IPS DF 6.9 (cell line): ENCODE results near the gene TLL2.
A peak's percentile ranks its signal among the peaks of the same experiment; 100 is the strongest.

Experiments
- DNase-seq: peaks from one replicate; pipeline ENCODE4 v3.0.0-alpha.2; 2013; ENCODE audit warnings: low read depth, low spot score
- H3K27ac ChIP-seq: one replicate; pipeline ENCODE4 v1.5.1; 2013; ENCODE audit warnings: low read length, control low read depth
- H3K27me3 ChIP-seq: 2 replicates; pipeline ENCODE4 v1.6.1; 2013; ENCODE audit warnings: mild to moderate bottlenecking, low read length; ENCODE audit not compliant: control insufficient read depth, insufficient read depth
- H3K36me3 ChIP-seq: 2 replicates; pipeline ENCODE4 v1.6.1; 2013; ENCODE audit warnings: low read length; ENCODE audit not compliant: control insufficient read depth, insufficient read depth
- H3K4me1 ChIP-seq: 2 replicates; pipeline ENCODE4 v1.6.1; 2013; ENCODE audit warnings: low read length; ENCODE audit not compliant: control insufficient read depth, insufficient read depth
- H3K4me3 ChIP-seq: 2 replicates; pipeline ENCODE4 v1.5.1; 2013; ENCODE audit warnings: mild to moderate bottlenecking, low read length
- H3K9me3 ChIP-seq: 2 replicates; pipeline ENCODE4 v1.6.1; 2013; ENCODE audit warnings: low read length, inconsistent platforms; ENCODE audit not compliant: control insufficient read depth, insufficient read depth
- WGBS: extraction: QIAGEN DNeasy Blood & Tissue Kit; methylation state at CpG from one replicate; pipeline ENCODE4 v1.1.7; 2013; ENCODE audit warnings: mixed read lengths, missing lambda C conversion rate; ENCODE audit not compliant: insufficient read length, insufficient coverage; 5-methylcytosine and 5-hydroxymethylcytosine counted together

TLL2 gene

DNA sequence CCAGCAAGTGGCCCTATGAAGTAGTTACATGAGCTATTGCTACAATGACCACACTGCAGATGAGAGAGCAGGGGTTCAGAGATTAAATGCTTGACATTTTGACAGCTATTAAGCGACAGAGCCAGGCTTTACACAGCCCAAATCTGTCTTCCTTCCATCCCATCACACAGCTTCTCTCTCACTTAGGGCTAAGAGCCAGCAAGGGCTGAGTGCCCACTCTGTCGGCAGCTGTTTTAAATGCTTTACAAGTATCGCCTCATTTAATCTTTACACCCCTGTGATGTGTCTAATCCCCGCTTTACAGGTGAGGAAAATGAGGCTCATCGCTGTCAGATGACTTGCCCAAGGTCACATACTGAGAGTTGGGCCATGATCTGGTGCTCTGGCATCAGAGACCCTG is 139.7 kb downstream of the TLL2 start:
- WGBS: no CpG with 5 or more reads among the region's 5 CpGs
- Histone ChIP-seq H3K9me3 (no peaks in the 10 kb centered on the region), H3K4me1 (peaks cover 5% of the 10 kb centered on the region), H3K27ac (no peak overlapping the region), H3K36me3 (no peaks in the 10 kb centered on the region), H3K27me3 (no peaks in the 10 kb centered on the region), H3K4me3 (no peak overlapping the region)
- DNase-seq: no peak

GRCh38 chr10:96371356-96371755 is 142.4 kb downstream of the TLL2 start:
- no peak overlapping the region for H3K4me3 ChIP-seq
- WGBS: no CpG with 5 or more reads among the region's 11 CpGs
- no peaks in the 10 kb centered on the region for H3K27me3 ChIP-seq
- no peak for DNase-seq
- no peaks in the 10 kb centered on the region for H3K9me3 ChIP-seq
- H3K27ac ChIP-seq: no peak overlapping the region
- no peaks in the 10 kb centered on the region for H3K36me3 ChIP-seq
- peaks cover 5% of the 10 kb centered on the region for H3K4me1 ChIP-seq

DNA sequence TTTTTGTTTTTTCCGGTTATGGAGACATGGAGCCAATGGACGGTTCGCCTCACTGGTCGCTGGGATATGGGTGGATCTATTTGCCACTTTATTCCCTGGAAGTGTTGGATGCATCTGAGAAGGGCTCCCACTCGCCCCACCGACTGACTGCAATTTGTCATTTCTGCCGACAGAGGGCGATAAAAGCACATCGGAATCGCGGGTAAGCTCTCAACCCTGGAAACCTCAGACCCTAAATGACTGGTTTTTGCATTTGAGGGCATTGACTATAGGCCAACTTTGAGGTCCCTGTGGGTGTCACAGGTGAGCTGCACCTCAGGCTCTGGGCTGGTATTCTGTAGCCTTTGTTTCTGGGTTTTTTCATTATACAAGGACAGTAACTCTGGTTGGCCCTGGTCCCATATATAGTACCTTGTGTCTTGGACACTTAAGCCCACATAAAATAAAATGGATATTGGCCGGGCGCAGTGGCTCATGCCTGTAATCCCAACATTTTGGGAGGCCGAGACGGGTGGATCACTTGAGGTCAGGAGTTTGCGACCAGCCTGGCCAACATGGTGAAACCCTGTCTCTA is 143.1 kb downstream of the TLL2 start:
- no CpG with 5 or more reads among the region's 16 CpGs for WGBS
- H3K4me3 ChIP-seq: no peak overlapping the region
- H3K27ac ChIP-seq: no peak overlapping the region
- no peaks in the 10 kb centered on the region for H3K27me3 ChIP-seq
- H3K36me3 ChIP-seq: no peaks in the 10 kb centered on the region
- DNase-seq: peak; percentile 71
- H3K9me3 ChIP-seq: no peaks in the 10 kb centered on the region
- H3K4me1 ChIP-seq: peaks cover 5% of the 10 kb centered on the region

DNA sequence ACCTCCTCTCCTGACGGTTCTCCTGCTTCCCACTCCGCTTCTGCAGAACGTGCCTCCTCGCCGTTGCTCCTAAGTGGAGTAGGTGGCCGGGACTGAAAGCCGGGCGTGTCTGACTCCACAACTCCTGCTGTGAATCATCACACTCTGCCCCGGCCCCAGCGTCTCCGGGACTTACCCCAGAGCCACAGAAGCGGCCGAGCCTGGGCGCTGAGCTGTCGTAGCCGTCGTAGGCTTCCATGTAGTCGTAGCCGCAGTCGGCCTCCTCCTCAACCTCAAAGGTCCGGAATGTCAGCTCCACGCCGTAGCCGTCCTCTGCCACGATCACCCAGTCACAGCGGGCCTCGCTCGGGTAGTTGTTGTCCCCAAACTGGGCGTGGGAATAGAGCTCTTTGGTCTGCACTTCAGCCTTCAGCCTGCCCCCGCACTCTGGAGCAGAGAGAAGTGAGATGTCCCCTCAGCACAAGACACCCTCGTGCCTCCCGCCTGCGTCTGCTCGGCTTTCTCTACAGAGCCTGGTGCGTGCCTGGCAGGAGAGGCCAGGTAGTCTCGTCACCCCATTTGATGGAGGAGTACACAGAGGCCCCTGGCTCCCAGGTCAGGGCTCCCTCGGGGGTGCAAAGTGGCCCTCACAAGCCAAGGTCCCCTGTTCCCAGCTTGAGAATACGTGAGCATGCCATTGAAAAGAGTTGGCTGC is 143.7 kb downstream of the TLL2 start:
- Histone ChIP-seq H3K27ac (no peak overlapping the region), H3K27me3 (no peaks in the 10 kb centered on the region), H3K4me1 (peaks cover 4% of the 10 kb centered on the region), H3K9me3 (no peaks in the 10 kb centered on the region), H3K4me3 (no peak overlapping the region), H3K36me3 (no peaks in the 10 kb centered on the region)
- DNase-seq: no peak
- WGBS: no CpG with 5 or more reads among the region's 38 CpGs

- H3K27ac ChIP-seq: no peak overlapping the region
- no peaks in the 10 kb centered on the region for H3K4me1 ChIP-seq
- H3K9me3 ChIP-seq: no peaks in the 10 kb centered on the region
- no peak for DNase-seq
- H3K4me3 ChIP-seq: no peak overlapping the region
- no peaks in the 10 kb centered on the region for H3K36me3 ChIP-seq
- no CpG with 5 or more reads among the region's 5 CpGs for WGBS
- no peaks in the 10 kb centered on the region for H3K27me3 ChIP-seq
These were observed 144.8 kb downstream of the TLL2 start for GRCh38 chr10:96368971-96369370.

GRCh38 chr10:96367470-96367869 is 146.3 kb downstream of the TLL2 start:
- Histone ChIP-seq H3K36me3 (no peaks in the 10 kb centered on the region), H3K9me3 (no peaks in the 10 kb centered on the region), H3K4me1 (no peaks in the 10 kb centered on the region), H3K27ac (no peak overlapping the region), H3K27me3 (no peaks in the 10 kb centered on the region), H3K4me3 (no peak overlapping the region)
- WGBS: no CpG with 5 or more reads among the region's 4 CpGs
- no peak for DNase-seq

GRCh38 chr10:96366508-96366907 is 147.2 kb downstream of the TLL2 start:
- no peaks in the 10 kb centered on the region for H3K36me3 ChIP-seq
- DNase-seq: no peak

GRCh38 chr10:96365571-96365970 is 148.2 kb downstream of the TLL2 start:
- DNase-seq: no peak
- no peaks in the 10 kb centered on the region for H3K4me1 ChIP-seq
- H3K9me3 ChIP-seq: no peaks in the 10 kb centered on the region
- H3K36me3 ChIP-seq: no peaks in the 10 kb centered on the region
- H3K27me3 ChIP-seq: no peaks in the 10 kb centered on the region
- WGBS: no CpG with 5 or more reads among the region's 3 CpGs
- no peak overlapping the region for H3K27ac ChIP-seq
- no peak overlapping the region for H3K4me3 ChIP-seq

More at GRCh38 chr10:96366508-96366907, 147.2 kb downstream of the TLL2 start:
- Histone ChIP-seq H3K4me3 (no peak overlapping the region), H3K27me3 (no peaks in the 10 kb centered on the region), H3K27ac (no peak overlapping the region), H3K4me1 (no peaks in the 10 kb centered on the region), H3K9me3 (no peaks in the 10 kb centered on the region)
- 100% methylated on average over 1 of the region's 3 CpGs for WGBS

GRCh38 chr10:96360766-96361165 is 153.0 kb downstream of the TLL2 start:
- no peaks in the 10 kb centered on the region for H3K9me3 ChIP-seq
- no CpG with 5 or more reads among the region's 3 CpGs for WGBS
- no peaks in the 10 kb centered on the region for H3K4me1 ChIP-seq
- no peaks in the 10 kb centered on the region for H3K27me3 ChIP-seq
- DNase-seq: no peak
- no peaks in the 10 kb centered on the region for H3K36me3 ChIP-seq
- no peak overlapping the region for H3K4me3 ChIP-seq
- H3K27ac ChIP-seq: no peak overlapping the region

DNA sequence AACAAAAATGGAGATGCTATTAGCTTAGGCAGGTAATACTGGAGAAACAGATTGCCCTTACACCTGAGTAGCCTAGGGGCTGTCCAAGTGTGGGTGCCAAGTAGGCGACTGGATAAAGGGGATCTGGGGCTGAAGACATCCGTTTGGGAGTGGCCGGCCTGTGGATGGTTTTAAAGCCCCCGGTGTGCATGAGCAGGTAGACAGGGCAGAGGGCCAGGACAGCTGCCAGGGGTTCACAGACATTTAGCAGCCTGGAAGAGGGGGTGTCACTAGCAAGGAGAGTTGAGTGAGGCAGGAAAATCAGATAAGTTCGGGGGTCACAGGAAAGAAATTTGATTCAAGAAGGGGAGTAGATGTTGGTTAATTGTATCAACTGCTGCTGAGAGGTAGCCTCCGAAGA is 153.4 kb downstream of the TLL2 start:
- no peaks in the 10 kb centered on the region for H3K4me1 ChIP-seq
- H3K36me3 ChIP-seq: no peaks in the 10 kb centered on the region
- no peak overlapping the region for H3K27ac ChIP-seq
- H3K4me3 ChIP-seq: no peak overlapping the region
- WGBS: no CpG with 5 or more reads among the region's 6 CpGs
- no peaks in the 10 kb centered on the region for H3K9me3 ChIP-seq
- no peak for DNase-seq
- no peaks in the 10 kb centered on the region for H3K27me3 ChIP-seq

DNA sequence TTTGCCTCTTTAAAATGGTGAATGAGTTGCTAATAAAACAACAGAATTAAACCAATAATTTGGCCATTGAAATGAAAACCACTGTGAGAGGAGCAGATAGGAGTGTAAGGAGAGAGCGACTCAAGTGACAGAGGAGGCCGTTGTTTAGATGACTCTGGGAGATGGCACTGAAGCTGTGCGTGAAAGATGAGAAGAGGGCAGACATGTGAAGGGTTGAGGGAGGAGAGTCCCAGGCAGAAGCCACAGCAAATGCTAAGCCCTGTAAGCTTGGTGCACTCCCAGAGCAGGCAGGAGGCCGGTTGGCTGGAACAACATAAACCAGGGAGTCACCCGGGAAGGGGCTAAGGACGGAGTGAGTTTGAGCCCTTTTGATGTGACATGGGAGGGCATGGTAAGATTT is 154.1 kb downstream of the TLL2 start:
- no peaks in the 10 kb centered on the region for H3K4me1 ChIP-seq
- no peak for DNase-seq
- H3K4me3 ChIP-seq: no peak overlapping the region
- no peak overlapping the region for H3K27ac ChIP-seq
- no peaks in the 10 kb centered on the region for H3K27me3 ChIP-seq
- no CpG with 5 or more reads among the region's 6 CpGs for WGBS
- no peaks in the 10 kb centered on the region for H3K36me3 ChIP-seq
- H3K9me3 ChIP-seq: no peaks in the 10 kb centered on the region
